Bone marrow (tissue), 2 donors: ENCODE results near the gene ARHGEF16.

Experiments used
- DNase-seq, 2 donors: peaks; one replicate each; lab custom pipeline; 2025; lab: John Stamatoyannopoulos, UW

The ARHGEF16 gene

DNA sequence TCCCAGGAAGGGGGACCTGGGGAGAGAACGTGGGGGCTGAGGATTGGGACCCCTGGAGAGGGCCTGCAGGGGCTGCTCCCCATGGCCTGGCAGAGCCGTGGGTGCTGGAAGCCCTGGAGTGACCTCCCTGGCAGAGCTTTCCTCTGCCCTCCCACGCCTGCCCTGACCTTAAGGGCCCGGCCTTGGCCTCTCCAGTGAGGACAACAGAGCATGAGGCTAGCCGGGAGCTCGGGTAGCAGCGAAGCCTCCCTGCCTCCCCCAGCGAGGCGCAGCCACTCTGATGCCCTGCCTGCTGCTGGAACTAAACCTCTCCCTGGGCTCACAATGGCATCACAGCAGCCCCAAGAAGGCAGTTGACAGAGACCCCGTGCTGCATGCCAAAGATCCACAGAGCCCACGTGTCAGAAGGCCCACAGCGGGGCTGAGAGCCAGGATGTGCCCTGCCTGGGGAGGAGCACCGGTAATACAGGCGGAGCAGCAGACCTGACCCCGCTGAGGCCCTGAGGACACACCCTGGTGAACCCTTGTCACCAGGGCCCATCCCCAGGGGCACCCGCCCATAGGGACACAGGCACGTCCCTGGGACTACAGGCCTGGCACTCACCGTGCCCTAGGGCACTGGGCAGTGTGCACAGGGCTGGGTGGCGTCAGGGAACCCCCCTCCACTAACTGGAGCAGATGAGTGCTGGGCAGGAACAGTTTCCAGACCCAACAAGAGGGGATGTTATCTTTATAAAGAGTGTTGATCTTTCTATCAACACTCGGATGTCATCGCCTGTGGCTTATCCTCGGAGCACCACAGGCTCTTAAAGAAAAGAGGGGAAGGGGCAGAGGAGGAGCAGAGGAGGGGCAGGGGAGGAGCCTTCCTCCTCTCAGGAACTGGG, 48.4 kb downstream of the ARHGEF16 start:
- no peak for DNase-seq

DNA sequence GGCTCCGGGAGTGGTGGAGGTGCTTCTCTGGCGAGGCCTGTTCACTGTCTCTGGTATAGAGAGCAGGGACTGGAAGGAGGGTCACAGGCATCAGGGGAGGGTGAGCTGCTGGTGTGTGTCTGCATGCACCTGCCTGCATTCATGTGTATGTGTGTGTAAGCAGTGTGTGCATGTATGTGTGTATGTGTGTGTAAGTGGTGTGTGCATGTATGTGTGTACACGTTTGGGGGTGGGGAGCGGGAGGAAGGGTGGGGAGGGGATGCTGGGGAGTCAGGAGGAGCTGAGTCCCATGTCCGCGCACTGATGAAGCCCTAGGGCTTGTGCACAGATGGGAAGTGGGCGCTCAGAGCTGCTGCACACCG, 49.0 kb downstream of the ARHGEF16 start:
- no peak for DNase-seq

DNA sequence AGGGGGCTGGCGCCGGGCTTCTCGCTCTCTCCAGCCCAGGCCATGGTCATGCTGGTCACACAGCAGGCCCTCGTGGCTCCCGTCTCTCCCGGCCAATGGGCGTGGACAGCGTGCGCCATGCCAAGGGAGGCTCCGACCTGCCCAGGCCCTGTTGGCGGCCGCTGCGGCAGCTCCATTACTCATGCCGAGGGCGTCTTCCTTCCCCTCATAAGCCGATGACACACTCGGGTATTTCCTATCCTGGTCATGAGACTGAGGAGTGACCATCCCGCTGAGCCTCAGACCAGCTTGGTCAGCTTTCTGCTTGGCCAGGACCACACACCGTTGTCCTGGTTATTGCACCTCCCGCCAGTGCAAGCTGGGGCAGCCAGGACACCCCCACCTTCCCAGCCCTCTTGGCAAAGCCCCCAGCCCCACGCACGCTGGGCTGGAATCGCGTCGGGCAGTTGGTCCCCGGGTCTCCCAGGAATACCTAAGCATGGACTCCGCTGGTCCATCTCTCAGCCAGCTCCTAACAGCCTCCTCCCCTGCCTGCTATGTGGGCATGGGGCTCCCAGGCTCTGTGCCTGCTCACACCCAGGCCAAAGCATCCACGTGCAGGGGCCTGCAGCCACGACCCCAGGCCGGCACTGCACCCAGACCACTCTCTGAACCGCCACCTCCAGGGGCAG, 49.8 kb downstream of the ARHGEF16 start:
- DNase-seq = no peak

DNA sequence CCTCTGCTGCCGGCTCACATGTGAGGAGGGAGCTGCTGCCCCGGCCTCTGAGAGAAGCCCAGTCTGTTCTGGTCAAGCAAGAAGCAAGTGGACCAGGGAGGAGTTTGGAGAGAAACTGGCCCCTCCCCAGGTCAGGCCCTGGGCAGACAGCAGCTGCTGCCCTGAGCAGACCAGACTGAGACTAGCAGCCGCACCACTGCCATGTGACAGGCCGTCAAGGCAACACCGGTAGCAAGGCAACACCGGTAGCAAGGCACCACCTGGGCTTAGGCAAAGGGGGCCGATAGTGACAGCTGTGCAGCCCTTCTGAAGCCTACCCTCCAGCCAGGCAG, 50.3 kb downstream of the ARHGEF16 start:
- DNase-seq = no peak

DNA sequence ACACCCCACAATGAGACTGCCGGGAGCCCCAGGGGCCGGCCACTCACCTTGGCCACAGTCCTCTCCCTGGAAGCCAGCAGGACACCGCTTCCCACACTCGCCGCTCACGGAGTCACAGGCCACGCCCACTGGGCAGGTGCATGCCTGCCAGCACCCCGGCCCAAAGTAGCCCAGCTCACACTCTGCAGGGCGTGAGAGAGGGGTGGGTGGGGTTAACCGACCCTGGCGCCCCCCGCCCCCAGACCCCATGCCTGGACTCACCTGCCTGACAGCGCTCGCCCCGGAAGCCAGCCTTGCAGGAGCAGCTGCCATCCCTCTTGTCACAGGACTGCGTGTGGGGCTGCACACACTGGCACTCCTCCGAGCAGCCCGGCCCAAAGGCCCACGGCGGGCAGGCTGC, 50.7 kb downstream of the ARHGEF16 start:
- DNase-seq = no peak

DNA sequence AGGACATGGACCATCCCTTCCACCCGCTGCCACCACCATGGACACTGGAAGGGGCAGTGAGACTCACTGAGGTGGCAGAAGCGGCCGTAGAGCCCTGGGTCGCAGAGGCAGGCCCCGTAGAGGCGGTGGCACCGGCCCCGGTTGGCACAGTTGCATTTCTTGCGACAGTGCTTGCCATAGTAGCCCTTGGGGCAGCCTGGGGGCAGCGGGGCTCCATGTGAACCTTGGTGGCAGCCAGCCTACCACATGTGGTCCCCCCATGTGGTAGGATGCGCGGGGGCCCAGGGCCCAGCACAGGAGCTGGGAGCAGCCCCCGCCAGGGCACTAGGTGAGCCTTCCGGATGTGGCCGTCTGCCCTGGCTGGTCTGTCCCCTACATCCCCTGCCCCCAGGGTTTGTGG, 51.6 kb downstream of the ARHGEF16 start:
- DNase-seq = no peak

DNA sequence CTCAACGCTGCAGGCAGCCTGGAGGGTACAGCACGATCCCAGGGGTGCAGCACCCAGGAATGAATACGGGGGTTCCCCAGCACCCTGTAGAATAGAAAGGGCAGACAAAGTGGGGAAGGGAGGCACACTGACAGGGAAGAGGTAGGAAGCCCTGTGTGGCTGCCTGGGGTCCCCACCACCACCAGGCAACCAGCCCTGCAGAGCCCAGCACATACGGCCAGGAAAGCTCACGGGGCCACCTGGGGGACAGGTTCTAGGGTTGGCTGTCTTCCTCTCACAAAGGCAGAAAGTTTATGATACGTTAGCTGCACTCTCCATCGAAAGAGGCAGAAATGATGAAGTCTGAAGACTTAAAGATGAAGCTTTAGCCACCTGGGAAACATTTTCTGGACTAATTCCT, 52.5 kb downstream of the ARHGEF16 start:
- no peak for DNase-seq

DNA sequence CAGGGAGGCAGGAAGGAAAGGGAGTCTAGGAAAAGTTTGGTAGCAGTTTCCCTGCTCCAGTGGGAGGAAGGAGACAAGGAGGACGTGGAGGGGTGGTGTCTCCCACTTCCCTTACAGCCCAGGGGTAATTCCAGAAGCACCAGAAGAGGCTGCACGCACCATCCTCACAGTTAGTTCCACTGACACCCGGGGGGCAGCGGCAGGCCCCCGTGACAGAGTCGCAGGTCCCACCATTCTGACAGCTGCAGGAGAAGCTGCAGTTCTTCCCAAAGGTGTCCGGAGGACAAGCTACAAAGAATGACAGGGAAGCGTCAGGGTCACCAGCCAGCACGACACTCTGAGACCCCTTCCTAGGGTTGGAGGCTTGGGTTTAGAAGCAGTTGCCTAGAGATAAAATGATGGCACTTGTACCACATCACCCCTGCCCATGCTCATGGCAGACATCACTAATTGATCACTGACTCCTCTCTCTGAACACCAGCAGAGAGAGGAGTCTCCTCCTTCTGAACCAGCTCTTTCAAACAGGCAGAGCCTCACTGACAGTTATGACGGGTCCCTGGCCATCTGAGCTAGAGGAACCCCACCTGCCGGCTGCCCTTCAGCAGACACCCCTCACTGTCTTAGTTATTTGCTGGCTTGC, 53.3 kb downstream of the ARHGEF16 start:
- no peak for DNase-seq

DNA sequence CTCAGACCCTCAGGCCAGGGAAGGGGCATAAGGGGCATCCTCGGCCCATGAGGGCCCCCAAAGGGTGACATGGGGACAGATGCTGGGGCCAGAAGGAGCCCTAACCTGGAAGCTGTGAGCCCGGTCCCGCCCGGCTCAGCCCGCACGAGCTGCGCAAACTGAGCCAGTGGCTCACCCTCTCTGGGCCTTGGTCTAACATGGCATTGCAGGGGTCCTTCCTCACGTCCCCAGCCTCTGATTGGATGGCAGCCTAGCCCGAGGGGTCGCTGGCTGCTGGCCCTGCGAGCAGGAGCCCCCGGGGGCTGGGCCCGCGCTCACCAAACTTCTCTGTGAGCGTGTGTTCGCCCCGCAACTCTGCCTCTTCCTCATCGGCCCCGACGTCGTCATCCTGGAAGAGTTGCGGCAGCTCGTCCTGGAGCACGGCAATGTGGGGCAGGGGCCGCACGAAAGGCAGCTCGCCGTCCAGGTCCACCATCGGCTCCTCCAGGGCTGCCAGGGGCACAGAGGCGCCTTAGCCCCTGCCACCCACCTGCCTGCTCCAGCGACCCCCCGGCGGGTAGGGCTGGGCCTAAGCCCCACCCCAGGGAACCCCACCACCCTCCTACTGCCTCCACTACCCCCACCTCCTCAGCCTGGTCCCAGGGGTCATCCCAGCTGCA, 54.4 kb downstream of the ARHGEF16 start:
- no peak for DNase-seq

DNA sequence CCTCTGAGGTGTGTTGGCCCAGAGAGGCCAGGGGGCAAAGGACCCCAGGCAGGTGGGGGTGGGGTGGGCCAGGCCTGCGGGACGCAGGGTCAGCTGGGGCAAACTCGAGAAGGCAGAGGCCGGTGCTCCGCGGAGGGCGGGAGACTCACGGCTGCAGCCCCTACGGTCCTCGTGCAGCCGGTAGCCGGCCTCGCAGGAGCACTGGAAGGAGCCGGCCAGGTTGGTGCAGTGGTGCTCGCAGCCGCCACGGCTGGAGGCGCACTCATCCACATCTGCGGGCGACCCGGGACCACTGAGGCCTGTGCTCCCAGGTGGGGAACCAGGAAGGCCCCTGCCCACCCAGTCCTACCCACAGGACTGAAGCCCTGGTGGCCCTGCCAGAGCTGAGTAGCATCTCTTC, 55.3 kb downstream of the ARHGEF16 start:
- DNase-seq = no peak

DNA sequence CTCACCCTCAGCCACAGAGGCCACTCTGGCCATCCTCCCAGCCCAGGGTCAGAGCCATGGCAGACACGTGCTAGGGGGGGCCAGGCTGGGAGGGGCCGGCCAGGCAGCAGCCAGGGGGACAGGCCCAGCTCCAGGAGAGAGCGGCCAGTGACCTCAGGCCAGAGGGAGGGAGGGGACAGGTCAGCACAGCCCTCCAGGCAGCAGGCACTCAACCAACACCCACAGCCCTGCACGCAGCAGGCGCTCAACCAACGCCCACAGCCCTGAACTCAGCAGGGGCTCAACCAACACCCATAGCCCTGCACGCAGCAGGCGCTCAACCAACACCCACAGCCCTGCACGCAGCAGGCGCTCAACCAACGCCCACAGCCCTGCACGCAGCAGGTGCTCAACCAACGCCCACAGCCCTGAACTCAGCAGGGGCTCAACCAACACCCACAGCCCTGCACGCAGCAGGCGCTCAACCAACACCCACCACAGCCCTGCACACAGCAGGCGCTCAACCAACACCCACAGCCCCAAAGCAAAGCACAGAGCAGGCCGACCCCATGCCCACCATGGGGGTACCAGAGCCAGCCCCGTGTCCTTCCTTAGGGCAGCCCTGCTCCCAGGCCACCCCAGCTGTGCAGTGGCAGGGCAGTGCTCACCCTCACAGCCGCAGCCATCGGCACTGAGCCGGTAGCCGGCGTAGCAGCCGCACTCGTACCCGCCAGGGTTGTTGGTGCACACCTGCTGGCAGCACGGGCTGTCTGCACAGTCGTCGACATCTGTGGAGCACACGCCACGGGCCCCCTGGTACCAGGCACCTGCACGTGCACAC, 55.9 kb downstream of the ARHGEF16 start:
- no peak for DNase-seq

DNA sequence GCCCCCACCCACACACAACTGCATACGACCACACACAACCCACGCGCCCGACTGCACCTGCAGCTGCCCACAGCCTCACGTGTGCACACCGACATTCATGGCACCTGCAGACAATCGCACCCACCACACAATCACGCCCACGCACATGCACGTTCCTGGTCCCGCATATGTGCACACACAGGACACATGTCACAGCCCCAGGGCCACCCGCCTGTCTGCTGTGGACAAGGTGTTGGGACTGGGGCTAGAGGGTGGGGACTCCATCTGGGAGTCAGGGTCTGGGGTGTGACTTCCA, 56.4 kb downstream of the ARHGEF16 start:
- DNase-seq = no peak

DNA sequence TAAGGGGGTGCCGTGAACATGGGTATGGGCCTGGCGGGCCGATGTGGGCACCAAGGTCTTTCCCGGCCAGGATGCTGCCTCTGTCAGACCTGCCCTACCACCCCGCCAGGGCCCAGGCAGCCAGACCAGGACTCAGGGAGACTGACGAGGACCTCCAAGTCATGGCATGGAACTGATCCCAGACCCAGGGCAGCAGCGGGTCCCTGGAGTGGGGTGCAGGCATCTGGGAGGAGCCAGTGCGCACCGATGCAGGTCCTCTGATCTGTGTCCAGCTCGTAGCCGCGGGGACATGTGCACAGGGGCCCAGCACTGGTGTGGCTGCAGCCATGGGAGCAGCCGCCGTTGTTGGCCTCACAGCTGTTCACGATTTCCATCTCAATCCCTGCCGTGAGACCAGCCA, 56.8 kb downstream of the ARHGEF16 start:
- DNase-seq = no peak

DNA sequence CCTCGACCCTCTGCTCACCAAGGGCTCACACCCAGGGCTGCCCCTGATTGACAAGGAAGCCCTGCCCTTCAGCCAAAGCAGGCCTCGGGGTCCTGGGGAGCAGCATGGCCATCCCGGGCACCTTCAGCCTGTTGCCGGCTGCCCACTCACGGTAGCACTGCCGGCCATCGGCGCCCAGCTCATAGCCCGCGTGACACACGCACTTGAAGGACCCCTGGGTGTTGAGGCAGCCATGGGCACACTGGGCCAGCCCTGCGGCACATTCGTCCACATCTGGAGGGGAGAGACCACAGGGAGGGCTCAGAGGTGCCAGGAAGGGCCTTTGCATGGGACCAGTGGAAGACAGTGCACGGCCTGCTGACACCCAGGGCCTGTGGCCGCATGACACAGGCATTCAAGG, 57.4 kb downstream of the ARHGEF16 start:
- DNase-seq = no peak

DNA sequence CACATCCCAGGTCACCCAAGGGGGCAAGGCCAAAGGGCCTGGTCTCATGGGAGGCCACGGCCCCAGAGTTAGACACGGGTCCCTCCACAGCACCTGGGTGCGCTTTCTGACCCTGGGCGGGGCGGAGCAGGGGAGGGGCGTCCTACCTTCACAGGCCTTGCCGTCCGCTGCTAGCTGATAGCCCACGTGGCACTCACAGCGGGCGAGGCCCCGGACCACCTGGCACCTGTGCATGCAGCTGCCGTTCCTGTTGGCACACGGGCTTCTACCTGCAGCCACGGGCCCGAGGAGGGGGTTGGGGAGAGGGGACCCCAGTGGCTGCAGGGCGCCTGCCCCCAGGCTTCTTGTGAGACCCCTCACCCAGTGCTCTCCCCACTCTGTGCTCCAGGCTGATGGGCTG, 59.9 kb downstream of the ARHGEF16 start:
- no peak for DNase-seq

DNA sequence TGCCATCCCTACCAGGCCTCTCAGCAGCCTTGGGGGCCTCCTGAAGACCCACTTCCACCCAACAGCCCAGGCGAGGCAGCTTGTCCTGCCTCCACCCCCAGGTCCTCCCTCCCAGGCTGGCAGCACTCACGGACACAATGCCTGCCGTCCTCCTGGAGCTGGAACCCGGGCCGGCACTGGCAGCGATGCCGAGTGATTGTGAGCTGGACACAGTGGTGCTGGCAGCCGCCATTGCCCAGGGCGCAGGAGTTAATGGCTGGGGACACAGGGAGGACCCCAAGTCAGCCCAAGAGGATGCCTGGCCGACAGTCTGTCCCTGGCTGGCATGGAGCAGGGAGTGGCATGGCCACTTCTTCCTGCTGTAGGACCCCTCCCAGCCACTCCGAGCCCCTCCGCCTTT, 60.8 kb downstream of the ARHGEF16 start:
- DNase-seq = no peak

DNA sequence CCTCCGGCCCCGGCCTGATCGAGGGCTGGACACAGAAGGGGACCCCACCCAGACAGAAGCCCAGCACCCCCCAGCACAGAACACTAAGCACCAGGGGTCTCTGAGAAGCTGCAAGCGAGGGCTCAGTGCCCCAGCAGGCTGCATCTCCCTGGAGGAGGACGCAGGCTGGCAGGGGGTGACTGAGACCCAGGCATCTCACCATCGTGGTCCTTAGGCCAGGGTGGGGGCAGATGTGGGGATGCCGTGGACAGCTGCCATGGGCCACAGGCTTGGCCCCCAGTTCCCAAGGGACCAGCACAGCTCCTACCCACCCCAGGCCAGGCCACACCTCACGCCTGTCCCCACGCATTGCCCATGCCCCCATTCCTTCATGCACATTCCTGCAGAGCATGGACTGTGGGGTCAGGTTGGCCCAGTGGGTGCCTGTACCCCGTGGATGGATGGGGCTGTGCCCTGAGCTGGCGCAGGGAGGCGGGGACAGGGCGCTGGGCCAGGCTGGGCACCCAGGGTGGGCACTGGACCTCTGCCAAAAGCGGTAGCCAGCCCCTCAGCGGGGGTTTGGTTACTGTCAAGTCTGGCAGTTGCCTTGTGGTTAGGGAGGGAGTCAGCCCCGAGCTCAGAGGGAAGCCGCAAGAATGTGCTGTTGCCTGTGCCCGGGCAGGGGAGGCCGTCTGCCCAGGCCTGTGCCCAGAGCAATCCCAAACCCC, 61.5 kb downstream of the ARHGEF16 start:
- DNase-seq = no peak

DNA sequence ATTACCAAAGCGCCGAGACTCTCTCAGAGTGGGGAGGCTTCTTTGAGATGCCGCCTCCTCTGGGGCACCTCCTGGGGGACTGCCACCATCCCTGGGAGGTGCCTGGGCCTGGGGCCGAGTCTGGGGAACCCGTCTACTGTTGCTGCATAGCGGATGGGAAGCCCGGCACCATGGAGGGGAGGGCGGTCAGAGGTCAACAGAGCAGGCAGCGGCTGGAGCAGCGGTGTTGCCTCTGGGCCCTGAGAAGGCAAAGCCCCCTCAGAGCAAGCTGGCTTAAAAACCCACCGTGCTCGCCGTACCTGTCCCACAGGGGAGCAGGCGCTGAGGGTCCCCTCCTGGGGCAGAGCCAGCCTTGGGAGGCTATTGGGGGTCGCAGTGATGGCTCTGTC, 62.0 kb downstream of the ARHGEF16 start:
- DNase-seq = no peak

DNA sequence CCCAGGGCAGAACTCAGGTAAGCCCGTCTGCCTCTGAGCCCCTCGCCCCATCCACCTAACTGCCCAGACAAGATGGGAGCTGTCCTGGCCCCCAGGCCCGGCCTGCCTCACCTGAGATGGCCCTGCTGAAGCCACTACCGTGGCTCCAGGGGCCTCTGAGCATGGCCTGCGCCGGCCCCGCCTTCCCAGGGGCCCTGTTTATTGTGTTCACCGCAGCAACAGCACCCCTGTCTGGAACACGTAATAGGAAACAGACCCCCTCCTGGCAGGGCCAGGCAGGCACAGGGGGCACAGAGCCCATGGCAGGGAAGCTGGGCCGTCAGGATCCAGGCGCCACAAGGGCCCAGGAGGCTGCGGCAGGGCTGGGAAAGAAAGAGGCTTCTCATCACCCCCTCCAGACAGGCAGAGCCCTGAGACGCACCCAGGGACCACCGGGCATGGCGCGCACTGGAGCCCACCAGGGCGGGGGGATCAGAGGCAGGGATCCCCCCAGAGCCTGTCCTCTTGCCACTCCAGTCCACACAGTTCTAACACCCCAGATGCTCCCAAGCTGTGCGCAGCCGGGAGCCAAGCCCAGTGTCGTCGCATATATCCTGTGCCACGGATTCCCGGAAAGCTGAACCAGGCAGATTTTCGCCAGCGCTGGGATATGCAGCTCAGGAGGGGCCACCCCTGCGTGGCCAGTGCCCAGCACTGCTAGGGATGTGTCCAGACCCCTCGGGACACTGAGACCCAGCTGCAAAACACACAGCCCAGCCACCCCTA, 62.6 kb downstream of the ARHGEF16 start:
- DNase-seq = no peak

DNA sequence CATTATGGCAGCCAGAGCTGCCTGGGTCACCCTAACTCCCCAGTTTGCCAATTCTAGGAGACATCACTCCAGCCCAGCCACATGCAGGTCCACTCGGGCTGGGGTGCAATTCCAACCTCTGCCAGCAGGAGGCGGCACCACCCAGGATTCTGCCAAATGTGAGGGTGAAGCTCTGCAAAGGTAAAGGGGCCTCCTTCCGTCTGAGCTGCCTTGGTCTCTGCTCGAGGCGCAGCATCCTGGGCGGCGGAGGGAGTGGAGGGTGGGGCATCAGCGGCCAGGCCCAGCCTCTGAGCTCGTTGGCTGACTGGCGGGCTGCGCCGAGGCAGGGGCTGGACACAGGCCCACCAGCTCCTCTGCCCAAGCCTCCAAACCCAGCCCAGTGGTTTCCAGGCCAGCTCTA, 63.8 kb downstream of the ARHGEF16 start:
- DNase-seq = no peak

DNA sequence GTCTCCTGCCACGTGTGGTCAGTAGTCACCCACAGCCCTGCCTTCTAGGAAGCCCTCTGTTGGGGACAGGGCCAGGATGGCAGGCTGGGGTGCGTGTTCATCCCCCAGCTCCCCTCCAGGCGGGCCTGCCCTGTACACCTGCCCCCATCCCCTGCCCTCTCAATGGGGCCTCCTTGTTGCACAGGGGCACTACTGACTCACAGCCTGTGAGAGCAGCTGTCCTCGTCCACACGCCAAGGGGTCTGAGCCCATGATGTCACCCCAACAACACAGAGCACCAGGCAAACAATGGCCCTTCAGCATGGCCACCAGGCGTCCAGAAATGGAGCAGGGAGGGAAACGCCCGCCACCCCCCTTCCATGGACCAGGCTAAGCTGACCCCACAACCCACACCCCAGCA, 64.3 kb downstream of the ARHGEF16 start:
- DNase-seq = no peak
